Stomach (tissue), 9 donors: Measurements from ENCODE around the gene NR6A1. TPM values are rescaled to one million over a fixed set of nuclear protein-coding genes. Genes with fewer than 3 reads are reported as not detected.

Experiments
- DNase-seq, 2 donors: peaks; one replicate each; pipeline versions ENCODE4 v3.0.0 to v3.0.0-alpha.2; 2013 to 2019
- H3K27ac ChIP-seq, 5 donors: fragments of 200-600 bp in 4 of 5; sonication (generic) in 4 of 5; one replicate each; pipeline ENCODE4 v1.5.1; 2013 to 2019; ENCODE audit warnings: mild to moderate bottlenecking in 1 of 5, moderate library complexity in 1 of 5
- H3K27me3 ChIP-seq, 3 donors: fragments of 200-600 bp; sonication (generic); one replicate each; pipeline ENCODE4 v1.5.1; 2017 to 2019; ENCODE audit warnings: mixed run types in 1 of 3
- H3K36me3 ChIP-seq, 4 donors: fragments of 200-600 bp; sonication (generic); 1 replicate in 3 of 4; 2 replicates in 1 of 4; pipeline ENCODE4 v1.5.1; 2016 to 2019
- H3K4me1 ChIP-seq, 4 donors: fragments of 200-600 bp; sonication (generic); one replicate each; pipeline ENCODE4 v1.5.1; 2016 to 2019
- H3K4me3 ChIP-seq, 4 donors: fragments of 200-600 bp; sonication (generic) in 3 of 4; one replicate each; pipeline ENCODE4 v1.5.1; 2016 to 2019; ENCODE audit warnings: mild to moderate bottlenecking in 1 of 4
- H3K9me3 ChIP-seq, 4 donors: fragments of 200-600 bp; sonication (generic); one replicate each; pipeline ENCODE4 v1.5.1; 2016 to 2019
- CTCF ChIP-seq, 7 experiments: fragments of 450-650 bp in 4 of 7; fragments of 200-600 bp in 3 of 7; sonication (generic) in 3 of 7; IDR thresholded peaks; one replicate each; pipeline ENCODE4 v1.5.1; 2016 to 2019; ENCODE audit warnings: antibody characterized with exemption in 7 of 7, control low read depth in 2 of 7, mild to moderate bottlenecking in 1 of 7
- EP300 ChIP-seq: sonication (generic); formaldehyde crosslinking; IDR thresholded peaks from one replicate; pipeline ENCODE4 v1.6.1; 2017; ENCODE audit warnings: antibody characterized with exemption
- POLR2A ChIP-seq, 4 donors: fragments of 450-650 bp; IDR thresholded peaks; one replicate each; pipeline ENCODE4 v1.6.1; 2016; ENCODE audit warnings: antibody characterized with exemption in 4 of 4, control low read depth in 2 of 4, mild to moderate bottlenecking in 1 of 4, moderate library complexity in 1 of 4
- POLR2AphosphoS5 ChIP-seq, 3 donors: sonication (generic); formaldehyde crosslinking; IDR thresholded peaks; one replicate each; pipeline ENCODE4 v1.6.1; 2016; ENCODE audit warnings: antibody characterized with exemption in 3 of 3
- WGBS, 5 donors: extraction: QIAGEN DNeasy Blood & Tissue Kit in 3 of 5; methylation state at CpG; one replicate each; pipeline versions ENCODE4 v1.1.5 to v1.1.7; 2013 to 2018; 5-methylcytosine and 5-hydroxymethylcytosine counted together
- intact Hi-C: fragments of 100-400 bp; cut with DNase I; formaldehyde crosslinking; loops from one replicate; pipeline ENCODE4 v1.15.1; 2023; ENCODE audit warnings: low total_unique reads
- polyA plus RNA-seq, 3 donors: library from polyadenylated mRNA; stranded (reverse); fragments of 200-250 nt; gene quantifications; one replicate each; pipeline ENCODE4 v1.2.3, GENCODE V29; 2013
- total RNA-seq, 5 donors: library from RNA; depleted of rRNA; stranded (reverse); fragments of >200 nt; gene quantifications; one replicate each; pipeline versions ENCODE4 v1.1.0 to v1.2.3, GENCODE V29; 2014 to 2016
- donor health status: healthy with polysubstance abuse.
- donor health status: Bipolar disorder and iron deficiency.
- donor health status: healthy.

NR6A1 gene
- total and polyA plus RNA-seq, 8 donors = 0.15 to 3.2 (median 1.5) TPM; not detected in 1

- Histone ChIP-seq H3K27me3 (no peaks in the 10 kb centered on the region), H3K27ac (no peak overlapping the region), H3K4me3 (no peak overlapping the region), H3K9me3 (no peaks in the 10 kb centered on the region), H3K4me1 (no peaks in the 10 kb centered on the region), H3K36me3 (no peaks in the 10 kb centered on the region)
- 72 to 82% (median 74%) methylated on average over 4 of the region's 4 CpGs for WGBS, 5 donors
- no peak for DNase-seq
- TF ChIP-seq POLR2AphosphoS5 (IDR thresholded peaks at IDR 0.05) = no peak
- no peak for TF ChIP-seq CTCF (IDR thresholded peaks at IDR 0.05)
- intact Hi-C loops = no loop called here
These were observed 240.9 kb downstream of the NR6A1 start for GRCh38 chr9:124530246-124530645.

- Histone ChIP-seq H3K4me1 (no peaks in the 10 kb centered on the region), H3K9me3 (no peaks in the 10 kb centered on the region), H3K27me3 (peaks cover 0 to under 1% (median 0%) of the 10 kb centered on the region in 3 donors), H3K4me3 (no peak overlapping the region), H3K27ac (no peak overlapping the region), H3K36me3 (no peaks in the 10 kb centered on the region)
- intact Hi-C loops = no loop called here
- 70 to 78% (median 75%) methylated on average over 3 of the region's 3 CpGs for WGBS, 5 donors
- no peak for TF ChIP-seq POLR2A (IDR thresholded peaks at IDR 0.05)
- TF ChIP-seq POLR2AphosphoS5 (IDR thresholded peaks at IDR 0.05) = no peak
- TF ChIP-seq CTCF (IDR thresholded peaks at IDR 0.05) = no peak
- TF ChIP-seq EP300 = no peak
- no peak for DNase-seq
These were observed 243.3 kb downstream of the NR6A1 start for GRCh38 chr9:124527781-124528180.

GRCh38 chr9:124526174-124526573, 244.9 kb downstream of the NR6A1 start:
- Histone ChIP-seq H3K9me3 (no peaks in the 10 kb centered on the region), H3K27ac (no peak overlapping the region), H3K36me3 (no peaks in the 10 kb centered on the region), H3K4me3 (no peak overlapping the region), H3K4me1 (no peaks in the 10 kb centered on the region), H3K27me3 (peaks cover 0 to 15% (median 0%) of the 10 kb centered on the region in 3 donors)
- intact Hi-C loops = no loop called here
- WGBS, 5 donors = 88 to 94% (median 92%) methylated on average over 2 of the region's 2 CpGs
- TF ChIP-seq CTCF (IDR thresholded peaks at IDR 0.05) (no peak), POLR2AphosphoS5 (IDR thresholded peaks at IDR 0.05) (no peak), POLR2A (IDR thresholded peaks at IDR 0.05) (no peak), EP300 (no peak)
- DNase-seq = no peak

- Histone ChIP-seq H3K9me3 (no peaks in the 10 kb centered on the region), H3K27ac (no peak overlapping the region), H3K27me3 (peaks cover 0 to 17% (median 0%) of the 10 kb centered on the region in 3 donors), H3K4me3 (no peak overlapping the region), H3K36me3 (no peaks in the 10 kb centered on the region), H3K4me1 (no peaks in the 10 kb centered on the region)
- TF ChIP-seq EP300 (no peak), POLR2AphosphoS5 (IDR thresholded peaks at IDR 0.05) (no peak), CTCF (IDR thresholded peaks at IDR 0.05) (no peak), POLR2A (IDR thresholded peaks at IDR 0.05) (no peak)
- DNase-seq = no peak
- intact Hi-C loops = no loop called here
- WGBS, 5 donors = 69 to 81% (median 75%) methylated on average over 7 of the region's 7 CpGs
These were observed 248.7 kb downstream of the NR6A1 start for GRCh38 chr9:124522121-124523098.
